GM19438 (cell line): ENCODE results near the gene PIBF1.
"Not testable (repeated sequence)": the region's sequence is repeated elsewhere in the genome, so short reads cannot be mapped to it uniquely, and the experiment has no call there.

Source experiments
- ATAC-seq: cut with Tn5 transposase; IDR thresholded peaks from one replicate; pipeline ENCODE4 v1.9.1; 2021; ENCODE audit warnings: low read depth; ENCODE audit not compliant: unreplicated experiment

Gene PIBF1

DNA sequence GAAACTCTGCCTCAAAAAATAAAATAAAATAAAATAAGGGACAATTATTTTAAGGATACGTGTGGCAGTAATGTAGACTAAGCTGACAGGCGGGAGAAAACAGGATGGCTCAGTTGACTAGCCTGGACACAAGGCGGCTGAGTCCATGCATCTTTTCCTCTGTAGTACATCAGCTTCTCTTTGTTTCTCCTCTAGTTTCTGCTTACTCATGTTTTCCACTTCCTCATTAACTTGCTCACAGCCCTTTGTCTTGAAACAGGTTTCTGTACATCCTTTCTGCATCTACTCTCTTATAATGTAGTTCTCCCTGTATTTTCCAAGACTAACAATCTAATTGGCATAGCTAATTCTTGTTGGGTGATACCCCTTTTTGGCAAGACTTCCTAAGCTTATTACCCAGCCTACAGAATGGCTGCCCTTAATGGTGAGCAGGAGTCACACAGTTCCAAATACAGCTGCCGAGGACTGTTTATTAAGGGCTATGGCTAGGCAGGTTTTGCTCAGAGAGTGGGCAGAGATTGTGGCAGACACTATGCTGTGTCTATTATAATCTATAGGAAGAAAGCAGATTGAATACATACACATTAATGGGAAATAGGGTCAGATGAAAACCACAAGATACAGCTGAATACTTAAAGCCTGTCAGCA, 218.2 kb downstream of the PIBF1 start:
- ATAC-seq, result no peak

DNA sequence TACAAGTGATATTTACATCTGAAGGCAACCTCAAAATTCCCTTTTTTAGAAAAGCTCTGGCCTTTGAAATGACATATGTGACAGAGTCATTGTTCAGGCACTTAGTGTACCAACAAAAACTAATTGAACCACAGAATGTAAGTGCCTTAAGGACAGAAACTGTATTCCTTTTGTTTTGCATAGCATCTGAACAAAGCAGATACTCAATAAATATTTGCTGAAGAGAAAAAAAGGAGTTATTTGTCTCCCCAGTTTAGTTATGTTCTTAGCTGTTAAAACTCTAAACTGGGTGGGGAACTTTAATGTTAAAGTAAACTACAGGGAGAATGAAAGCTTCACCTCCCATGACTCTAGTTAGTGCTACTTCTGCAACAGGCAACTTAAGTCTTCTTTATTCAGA, 220.0 kb downstream of the PIBF1 start:
- ATAC-seq, result no peak

DNA sequence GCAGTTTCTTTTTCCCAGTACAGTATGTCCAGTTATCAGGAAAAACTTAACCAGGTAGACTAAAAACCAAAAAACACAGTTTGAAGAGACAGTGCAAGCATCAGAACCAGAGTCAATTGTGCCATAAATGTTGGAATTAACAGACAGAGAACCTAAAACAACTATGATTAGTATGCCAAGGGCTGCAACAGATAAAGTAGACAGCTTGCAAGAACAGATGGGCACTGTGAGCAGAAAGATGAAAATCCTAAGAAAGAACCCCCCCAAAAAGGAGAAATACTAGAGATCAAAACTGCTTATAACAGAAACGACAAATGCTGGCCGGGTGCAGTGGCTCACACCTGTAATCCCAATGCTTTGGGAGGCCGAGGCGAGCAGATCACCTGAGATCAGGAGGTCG, 229.8 kb downstream of the PIBF1 start:
- ATAC-seq, result no peak

DNA sequence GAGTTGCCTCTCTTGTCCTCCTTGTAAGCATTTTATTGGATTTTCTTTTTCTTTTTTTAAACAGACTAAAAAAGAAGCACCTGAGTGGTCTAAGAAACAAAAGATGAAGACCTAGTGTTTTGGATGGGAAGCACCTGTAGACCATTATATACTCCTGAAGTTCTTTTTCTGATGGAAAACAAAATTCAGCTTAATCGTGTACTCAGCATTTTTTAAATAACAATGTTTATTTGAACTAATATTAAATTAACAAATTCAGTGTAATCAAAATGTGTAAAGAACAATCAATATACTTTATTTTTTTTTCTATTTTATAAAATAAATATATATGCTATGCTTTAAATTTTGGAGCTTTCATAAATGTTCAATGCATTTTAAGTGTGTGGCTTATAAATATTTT, 233.9 kb downstream of the PIBF1 start:
- ATAC-seq, result no peak

DNA sequence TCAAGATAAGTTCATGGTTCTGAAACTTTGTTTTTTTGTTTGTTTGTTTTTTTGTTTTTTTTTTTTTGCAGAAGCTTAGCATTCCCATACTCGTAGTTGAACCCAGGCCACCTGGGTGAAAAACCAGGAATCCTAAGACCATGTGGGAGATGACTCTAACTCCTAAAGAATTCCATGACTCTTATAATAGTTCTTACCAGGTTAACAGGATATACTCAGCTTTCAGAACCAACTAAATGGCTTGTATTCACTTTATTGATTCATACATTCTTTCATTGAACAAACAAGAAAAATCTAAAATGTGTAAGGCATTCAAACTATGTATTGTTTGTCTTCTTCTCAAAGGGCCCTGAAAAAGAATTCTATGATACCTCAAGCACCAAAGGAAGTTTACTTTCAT, 236.4 kb downstream of the PIBF1 start:
- no peak for ATAC-seq

DNA sequence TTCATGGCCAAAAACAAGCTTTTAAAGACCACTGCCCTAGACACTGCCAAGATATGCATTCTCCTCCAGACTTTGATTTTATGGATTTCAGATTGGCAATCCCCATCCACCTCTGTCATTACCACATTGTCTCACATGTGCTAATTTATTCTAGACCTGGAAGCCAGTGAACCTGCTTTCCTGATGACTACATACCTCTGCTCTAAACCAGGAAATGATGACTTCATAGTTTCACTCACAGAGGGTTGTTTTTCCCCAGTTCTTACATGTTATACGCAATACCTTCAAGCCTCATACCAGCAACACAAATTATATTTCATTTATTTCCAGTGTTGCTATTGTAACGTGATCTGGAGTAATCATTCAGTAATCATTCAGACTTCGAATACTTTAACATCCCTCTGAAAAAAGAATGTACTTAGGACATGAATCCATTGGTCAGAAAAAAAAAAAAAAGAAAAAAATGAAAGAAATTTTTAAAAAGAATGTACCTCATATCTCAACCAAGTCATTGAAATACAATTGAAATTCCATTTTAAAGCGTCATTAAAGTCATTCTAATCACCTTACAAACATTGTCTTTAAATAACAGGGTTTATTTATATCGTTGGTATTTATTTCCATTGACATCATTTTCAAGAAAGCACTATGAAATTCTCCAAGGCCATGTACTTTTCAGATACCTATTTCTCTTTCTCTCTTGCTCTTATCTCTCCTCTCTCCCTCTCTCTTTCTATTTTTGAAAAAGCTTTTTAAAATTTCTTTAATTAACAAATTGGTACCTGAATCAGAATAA, 243.5 kb downstream of the PIBF1 start:
- ATAC-seq, result no peak

DNA sequence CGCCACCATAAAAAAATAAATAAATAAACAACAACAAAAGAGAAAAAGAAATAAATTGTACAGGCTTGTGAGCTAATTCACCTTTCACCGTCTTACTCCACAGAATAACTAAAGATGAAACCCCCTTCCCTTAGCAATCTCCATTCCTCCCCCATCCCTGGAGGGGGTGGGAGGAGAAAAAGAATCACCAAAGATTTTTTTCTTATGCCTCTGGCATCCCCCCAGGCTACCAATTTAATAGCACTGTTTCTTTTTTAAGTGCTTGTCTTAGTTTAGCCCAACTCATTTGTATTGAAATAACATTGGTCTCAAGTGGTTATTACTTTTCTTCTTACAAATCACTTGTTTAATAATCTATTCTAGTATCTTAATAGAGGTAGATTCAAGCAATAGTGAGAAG, 253.0 kb downstream of the PIBF1 start:
- no peak for ATAC-seq

DNA sequence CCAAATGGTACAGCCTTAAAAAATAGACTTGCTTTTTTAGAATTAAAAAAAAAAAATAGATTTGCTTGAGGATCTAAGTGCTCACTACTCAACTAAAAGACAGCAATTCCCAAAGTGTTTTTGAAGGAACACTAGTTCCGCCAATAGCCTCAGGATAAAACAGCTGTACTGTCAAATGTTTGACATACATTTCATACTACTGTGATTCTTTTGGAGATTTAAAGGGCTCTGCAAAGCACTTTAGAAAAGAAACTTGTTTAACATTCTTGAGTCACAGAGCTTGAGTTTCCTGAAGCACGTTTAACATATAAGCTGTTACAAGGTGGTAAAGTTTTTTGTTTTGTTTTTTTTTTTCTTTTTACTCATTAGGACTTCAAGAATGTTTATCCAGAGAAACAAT, 253.7 kb downstream of the PIBF1 start:
- ATAC-seq, result no peak

DNA sequence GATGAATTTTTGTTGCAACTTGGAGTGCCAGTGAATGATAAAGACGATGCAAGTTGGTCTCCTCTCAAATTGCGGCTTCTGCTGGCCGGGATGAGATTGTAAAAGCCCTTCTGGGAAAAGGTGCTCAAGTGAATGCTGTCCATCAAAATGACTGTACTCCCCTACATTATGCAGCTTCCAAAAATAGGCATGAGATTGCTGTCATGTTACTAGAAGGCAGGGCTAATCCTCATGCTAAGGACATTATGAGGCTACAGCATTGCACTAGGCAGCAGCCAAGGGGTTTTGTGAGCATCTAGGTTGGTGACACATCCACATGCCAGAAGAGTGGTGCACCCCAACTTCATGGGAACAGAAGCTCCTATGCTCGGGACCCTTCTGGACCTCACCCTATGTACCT, 254.6 kb downstream of the PIBF1 start:
- ATAC-seq, result no peak

DNA sequence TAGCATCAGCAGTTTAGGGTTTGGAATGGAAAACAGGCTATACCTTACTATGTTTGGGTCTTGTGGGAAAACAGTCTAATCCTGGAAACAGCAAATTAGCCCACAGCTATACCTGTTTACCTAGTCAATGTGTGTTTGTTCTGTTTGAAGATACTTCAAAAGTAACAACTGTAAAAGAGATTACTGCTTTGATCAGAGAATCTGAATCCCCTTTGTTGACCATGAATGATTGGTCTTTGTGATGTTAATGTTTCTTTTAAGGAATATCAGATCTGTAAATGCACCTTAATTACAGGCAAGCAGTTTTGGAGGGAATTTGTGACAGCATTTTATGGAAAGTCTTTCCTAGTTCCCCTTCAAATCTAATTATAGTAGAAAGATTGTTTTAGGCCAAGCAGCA, 256.1 kb downstream of the PIBF1 start:
- no peak for ATAC-seq

GRCh38 chr13:73039201-73040108, 257.5 kb downstream of the PIBF1 start:
- ATAC-seq, result no peak

DNA sequence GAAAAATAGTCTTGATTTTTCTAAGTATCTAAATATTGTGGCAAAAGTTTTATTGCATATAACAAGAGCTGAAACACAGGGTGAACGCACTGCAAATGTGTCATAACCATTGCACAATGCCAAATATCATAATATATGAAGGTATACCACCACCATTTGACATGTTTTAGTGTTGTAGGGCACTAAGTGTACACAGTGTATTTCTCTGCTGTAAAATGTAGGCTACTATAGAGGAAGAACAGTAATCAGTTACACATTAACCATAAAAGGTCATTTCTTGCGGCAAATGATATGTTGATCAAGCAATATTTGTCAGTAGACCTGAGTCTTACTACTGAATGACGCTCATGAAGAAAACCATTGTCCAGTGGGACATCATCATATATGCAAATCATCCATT, 258.6 kb downstream of the PIBF1 start:
- ATAC-seq, result no peak

DNA sequence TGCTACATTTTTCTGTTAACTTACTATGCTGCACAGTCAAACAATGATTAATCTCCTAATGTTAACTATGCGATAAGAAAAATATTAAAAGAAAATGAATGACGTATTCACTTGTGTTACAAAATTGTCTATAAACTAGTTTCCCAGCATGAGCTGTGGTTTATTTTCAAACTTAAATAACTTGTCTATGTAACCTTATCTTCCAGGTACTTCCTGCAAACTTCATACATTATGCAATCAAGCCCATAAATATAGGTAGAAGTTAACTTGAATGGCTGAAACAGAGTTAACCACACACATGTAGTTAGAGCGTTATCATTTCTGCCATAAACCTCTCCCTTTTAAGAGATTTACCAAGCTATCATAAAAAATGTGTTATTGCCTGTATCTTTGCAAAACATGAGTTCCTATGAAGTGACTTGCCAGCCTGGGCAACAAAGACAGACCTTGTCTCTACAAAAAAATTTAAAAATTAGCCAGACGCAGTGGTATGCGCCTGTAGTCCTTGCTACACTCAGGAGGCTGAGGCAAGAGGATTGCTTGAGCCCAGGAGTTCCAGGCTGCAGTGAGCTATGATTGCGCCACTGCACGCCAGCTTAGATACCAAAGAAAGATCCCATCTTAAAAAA, 259.1 kb downstream of the PIBF1 start:
- ATAC-seq, result no peak

DNA sequence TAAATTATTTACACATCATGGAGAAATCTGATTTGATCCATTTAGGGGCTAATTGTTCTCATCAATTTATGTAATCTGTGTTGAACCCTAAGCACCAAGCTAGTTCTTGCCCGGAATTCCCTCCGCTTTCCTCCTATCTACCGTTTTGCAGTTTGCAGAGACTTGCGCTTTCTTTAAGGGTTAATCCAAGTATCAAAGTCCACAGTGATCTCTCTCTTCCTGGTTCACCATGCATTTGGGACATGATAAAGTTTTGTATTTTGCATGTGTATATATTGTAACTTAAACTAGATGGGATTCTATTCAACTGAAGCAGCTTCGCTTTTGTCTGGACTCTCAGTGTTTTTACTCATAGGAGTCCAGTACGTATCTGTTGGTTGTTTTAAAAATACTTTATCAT, 263.1 kb downstream of the PIBF1 start:
- ATAC-seq, result no peak

DNA sequence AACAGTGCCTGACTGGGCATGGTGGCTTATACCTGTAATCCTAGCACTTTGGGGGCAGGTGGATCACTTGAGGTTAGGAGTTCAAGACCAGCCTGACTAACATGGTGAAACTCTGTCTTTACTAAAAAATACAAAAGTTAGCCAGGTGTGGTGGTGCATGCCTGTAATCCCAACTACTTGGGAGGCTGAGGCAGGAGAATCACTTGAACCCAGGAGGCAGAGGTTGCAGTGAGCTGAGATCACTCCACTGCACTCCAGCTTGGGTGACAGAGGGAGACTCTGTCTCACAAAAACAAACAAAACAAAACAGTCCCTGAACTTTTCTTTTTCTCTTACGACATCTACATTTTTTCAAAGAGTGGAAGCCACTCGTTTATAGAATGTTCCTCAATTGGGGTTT, 266.7 kb downstream of the PIBF1 start:
- ATAC-seq, result not testable (repeated sequence)

GRCh38 chr13:73054712-73055111, 272.8 kb downstream of the PIBF1 start:
- ATAC-seq, result no peak

DNA sequence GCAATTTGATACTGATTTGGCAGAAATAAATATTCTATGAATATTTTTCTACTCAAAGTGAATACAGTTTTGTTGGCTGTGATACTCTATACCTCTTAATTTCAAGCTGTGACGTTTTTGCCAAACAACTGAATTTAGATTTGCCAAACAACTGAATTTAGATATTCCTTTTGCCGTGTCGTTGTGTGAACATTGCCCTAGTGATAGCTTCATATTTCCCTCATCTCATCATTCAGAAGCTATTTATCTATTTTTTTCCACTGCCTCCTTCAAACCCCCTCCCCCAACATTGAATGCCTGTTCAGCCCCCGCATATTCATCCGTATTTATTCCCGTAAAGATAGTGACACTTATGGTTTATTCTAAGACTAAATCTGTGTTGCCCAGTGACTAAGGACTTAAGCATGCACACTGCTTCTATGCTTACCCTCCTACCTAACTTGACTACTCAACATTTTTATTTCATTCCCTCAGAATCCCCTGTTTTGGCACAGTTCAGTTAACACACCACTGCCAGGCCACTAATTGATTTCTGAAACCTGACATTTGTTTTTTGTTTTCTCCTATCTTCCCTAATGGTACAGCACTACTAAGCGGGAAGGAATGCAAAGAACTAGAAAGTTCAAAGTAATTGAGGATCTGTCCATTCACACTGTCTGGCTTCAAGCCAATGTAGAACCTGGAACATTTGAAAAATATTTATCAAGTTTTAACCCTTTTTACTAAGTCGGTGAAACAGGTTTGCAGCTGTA, 274.1 kb downstream of the PIBF1 start:
- no peak for ATAC-seq

DNA sequence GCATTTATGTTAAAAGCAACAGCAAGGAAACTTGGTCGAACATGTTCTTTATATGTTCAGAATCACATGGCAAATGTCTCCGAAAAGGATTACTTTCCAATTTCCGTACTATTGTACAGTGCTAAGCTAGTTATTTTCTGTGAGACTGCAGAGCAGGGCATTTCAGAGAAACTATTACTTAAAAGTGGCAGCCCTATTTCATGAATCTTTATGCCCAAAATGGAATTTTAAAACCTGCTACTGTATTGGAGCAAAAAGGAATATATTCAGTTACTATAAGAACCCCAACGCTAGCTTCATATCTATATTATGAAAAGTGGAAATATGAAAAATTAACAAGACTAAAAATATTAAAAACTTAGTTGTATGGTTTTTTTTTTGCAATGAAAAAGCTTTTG, 274.6 kb downstream of the PIBF1 start:
- ATAC-seq, result no peak

- ATAC-seq, result no peak
Measured at GRCh38 chr13:73057284-73058063, 275.5 kb downstream of the PIBF1 start.

DNA sequence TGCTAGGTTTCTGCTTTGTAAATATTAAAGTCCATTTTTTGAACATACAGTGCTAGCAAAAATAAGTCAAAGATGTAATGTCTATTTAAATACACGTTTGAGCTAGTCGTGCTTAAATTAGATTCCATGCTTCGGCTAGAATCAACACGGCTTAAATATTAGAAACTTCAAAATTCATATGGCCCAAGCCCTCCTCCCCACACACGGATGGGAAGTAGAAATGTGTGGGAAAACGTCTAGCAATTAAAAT, 276.1 kb downstream of the PIBF1 start:
- no peak for ATAC-seq
